COLO668 (cell line): Measurements from ENCODE around the gene NAALADL2.
"Not testable (repeated sequence)": the region's sequence is repeated elsewhere in the genome, so short reads cannot be mapped to it uniquely, and the experiment has no call there.

Experiments
- DNase-seq: peaks from one replicate; lab custom pipeline; 2025; ENCODE audit not compliant: unreplicated experiment; lab: John Stamatoyannopoulos, UW

Gene NAALADL2

GRCh38 chr3:175528693-175529092 lies 669.6 kb downstream of the NAALADL2 start:
- not testable (repeated sequence) for DNase-seq

GRCh38 chr3:175535351-175535750 lies 676.2 kb downstream of the NAALADL2 start:
- no peak for DNase-seq

DNA sequence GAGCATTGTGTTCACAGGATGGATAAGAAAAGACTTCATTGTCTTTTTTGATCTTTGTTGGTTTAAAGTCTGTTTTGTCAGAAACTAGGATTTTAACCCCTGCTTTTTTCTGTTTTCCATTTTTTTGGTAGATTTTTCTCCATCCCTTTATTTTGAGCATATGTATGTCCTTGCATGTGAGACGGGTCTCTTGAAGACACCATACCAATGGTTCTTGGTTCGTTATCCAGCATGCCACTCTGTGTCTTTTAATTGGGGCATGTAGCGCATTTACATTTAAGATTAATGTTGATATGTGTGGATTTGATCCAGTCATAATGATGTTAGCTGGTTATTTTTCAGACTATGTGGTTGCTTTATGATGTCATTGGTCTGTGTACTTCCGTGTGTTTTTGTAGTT lies 687.0 kb downstream of the NAALADL2 start:
- no peak for DNase-seq

DNA sequence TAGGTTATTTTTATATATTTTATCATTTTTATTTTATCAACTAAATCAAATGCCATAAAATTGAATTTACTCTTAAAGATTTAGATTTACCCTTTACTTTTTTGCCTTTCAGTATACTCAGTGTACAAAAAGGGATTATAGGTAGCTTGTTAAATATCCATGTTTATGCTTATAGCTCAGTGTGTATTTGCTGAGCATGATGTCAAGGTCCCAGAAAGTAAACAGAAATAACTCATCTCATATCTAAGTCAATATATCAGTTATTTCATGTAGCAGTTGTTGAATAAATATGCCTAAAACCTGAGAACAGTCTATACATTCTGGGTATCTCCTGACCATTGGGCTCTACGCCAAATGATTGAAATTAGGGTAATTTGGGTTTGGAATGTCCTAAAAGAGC lies 693.8 kb downstream of the NAALADL2 start:
- DNase-seq = no peak

GRCh38 chr3:175554801-175555200 lies 695.7 kb downstream of the NAALADL2 start:
- DNase-seq = no peak

DNA sequence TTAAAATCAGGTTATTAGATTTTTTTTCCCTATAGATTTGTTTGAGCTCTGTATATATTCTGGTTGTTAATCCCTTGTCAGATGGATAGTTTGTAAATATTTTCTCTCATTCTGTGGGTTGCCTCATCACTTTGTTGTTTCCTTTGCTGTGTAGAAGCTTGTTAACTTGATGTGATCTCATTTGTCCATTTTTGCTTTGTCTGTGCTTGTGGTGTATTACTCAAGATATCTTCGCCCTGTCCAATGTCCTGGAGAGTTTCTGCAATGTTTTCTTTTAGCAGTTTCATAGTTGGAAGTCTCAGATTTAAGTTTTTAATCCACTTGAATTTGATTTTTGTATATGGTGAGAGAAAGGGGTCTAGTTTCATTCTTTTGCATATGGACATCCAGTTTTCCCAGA lies 699.1 kb downstream of the NAALADL2 start:
- no peak for DNase-seq

- DNase-seq = no peak
Observed at GRCh38 chr3:175564363-175564762, 705.2 kb downstream of the NAALADL2 start.

DNA sequence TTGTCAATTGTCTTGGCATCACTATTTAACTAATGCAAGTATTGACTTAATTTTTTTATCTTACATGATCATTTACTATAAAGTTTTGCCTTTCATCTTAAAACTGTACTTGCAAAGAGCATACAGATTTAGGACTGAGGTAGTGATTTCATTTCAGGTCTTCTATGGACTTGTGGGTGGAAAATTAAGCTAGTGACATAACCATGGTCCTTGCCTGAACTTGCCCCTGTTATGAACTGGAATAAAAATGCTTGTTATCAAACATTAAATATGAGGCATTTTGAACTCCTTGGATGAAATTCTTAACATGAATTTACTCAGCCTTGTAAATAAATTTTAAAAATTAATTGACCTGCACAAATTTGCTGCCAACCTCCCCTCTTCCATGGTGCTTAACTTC lies 712.0 kb downstream of the NAALADL2 start:
- DNase-seq = no peak

DNA sequence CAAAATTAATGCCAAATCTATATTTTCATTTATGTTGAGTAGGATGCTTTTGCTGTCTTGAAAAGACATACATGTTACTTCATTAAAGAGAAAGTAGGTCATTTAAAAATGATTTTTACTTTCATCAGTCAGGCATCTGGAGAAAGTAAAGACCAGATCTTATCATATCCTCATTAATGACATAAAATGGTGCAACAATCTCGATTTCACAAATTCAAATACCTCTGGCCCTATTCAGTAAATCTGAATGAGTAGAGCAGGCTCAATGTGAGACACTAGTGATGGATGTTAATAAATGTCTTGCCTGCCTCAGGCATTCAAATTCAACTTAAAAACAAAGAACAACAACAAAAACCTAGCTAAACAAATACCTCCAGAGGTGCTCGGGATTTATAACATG lies 714.1 kb downstream of the NAALADL2 start:
- DNase-seq = no peak

- no peak for DNase-seq
Observed at GRCh38 chr3:175580318-175580717, 721.2 kb downstream of the NAALADL2 start.

- DNase-seq = no peak
Observed at GRCh38 chr3:175585898-175586297, 726.8 kb downstream of the NAALADL2 start.

DNA sequence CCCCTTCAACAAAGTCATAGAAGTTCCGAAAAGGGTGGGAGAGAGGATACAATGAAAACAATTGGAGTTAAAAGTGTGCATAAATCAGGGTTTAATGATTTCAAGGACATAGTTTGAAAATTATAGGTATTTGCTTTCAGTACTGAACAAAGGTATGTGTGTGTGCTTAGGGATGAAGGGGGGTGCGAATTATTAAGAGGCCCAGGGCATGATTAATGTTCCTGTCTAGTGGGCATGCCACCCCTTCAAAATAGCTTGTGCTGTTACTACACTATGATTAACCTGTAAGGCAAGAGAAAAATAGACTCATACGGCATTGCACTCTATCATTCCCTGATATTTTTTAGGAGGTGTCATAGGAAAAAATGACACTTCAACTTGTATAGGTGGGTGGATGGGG lies 731.6 kb downstream of the NAALADL2 start:
- no peak for DNase-seq

DNA sequence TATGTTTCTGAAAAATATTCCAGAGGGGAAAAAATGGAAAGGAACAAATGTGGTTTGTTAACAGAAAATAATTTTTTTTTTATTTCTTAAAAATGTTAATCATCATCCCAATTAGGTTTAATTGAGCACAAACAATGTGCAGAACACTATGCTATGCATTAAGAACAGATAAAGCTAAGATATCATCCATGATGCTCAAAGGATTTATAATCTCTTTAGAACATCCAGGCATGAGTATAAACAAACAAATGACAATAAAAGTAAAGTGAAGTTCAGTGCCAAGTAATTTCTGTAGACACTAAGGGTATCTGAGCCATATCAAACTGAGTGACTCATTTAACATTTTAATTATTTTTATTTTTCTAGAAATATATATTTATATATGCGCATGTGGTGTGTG lies 732.2 kb downstream of the NAALADL2 start:
- no peak for DNase-seq

DNA sequence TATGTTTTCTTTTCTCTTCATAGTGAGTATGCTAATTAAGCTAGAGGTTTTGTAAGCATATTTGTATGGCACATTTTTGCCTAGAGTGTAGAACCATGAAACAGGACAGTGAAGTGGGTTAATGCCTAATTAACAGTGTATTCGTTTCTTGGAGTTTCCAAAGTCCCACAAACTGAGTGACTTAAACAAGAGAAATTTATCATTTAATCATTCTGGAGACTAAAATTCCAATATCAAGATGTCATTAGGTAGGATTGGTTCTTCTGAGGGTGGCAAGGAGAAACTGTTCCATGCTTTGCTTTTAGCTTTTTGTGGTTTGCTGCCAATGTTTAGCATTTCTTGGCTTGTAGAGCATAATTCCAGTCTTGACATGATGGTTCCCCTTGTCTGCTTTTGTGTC lies 734.2 kb downstream of the NAALADL2 start:
- no peak for DNase-seq

- no peak for DNase-seq
Observed at GRCh38 chr3:175598740-175599139, 739.6 kb downstream of the NAALADL2 start.

GRCh38 chr3:175601521-175601920 lies 742.4 kb downstream of the NAALADL2 start:
- no peak for DNase-seq

DNA sequence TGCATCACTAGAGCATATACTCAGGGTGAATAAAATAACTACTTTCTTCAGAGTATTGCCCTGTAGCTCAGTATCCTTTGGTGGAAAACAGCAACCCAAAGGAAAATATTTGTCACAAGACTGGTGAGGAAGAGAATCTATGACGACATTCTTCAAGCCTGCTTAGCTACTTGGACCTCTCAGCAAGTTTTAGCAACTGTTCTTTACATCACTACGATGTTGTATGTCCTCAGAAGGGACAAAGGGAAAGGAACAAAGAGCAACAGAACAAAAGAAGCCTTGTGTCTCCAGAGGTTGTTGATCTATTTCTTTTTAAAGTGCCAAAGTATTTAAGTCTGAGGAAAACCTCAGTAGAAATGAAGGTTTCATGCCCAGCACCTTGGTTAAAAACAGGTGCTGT lies 746.7 kb downstream of the NAALADL2 start:
- no peak for DNase-seq

DNA sequence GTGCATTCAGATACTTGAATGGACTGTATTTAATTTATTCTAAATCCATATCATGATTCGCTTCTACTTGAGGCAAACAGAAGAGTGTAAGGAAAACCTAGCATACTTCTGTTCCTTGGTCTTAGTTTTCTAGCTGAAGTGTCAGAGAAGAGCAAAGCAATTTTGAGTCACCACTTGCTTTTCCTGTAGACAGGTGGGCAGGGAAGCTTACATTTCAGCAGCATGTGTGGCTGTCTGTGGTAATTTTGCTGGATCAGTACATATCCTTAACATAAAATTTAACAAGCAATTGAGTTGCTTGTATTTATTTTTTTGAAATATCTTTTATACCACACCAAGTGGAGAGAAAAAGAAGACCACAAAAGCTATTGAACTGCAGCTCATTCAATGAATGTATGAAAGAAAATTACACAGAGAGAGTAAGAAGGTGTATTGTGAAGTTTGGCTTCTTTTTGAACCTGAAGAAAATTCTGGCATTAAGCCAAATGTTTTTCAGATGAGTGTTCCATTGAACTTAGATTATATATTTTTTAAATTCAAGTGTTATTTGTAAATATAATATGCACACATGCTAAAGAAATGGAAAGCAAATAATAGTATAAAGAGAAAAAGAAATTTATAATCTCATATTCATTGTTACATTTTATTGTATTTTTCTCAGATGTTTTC lies 747.6 kb downstream of the NAALADL2 start:
- no peak for DNase-seq

DNA sequence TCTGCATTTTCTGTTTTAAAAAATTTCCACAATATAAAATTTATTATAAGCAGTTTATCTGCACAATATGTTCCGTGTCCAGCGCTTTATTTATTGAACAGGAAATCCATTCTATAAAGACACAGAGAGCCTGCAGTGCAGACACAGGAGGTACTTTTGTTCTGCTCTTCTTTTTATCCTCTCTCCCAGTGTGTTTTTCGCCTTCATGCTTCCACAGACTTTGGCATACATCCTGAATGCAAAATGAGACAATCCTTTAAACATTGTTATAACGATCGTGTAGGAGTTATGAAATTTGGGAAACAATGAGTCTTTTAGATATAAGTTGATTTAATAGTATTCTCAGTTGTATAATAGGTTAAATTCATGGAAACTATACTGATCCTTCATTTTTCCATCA lies 749.2 kb downstream of the NAALADL2 start:
- no peak for DNase-seq

- DNase-seq = no peak
Observed at GRCh38 chr3:175608911-175609310, 749.8 kb downstream of the NAALADL2 start.

DNA sequence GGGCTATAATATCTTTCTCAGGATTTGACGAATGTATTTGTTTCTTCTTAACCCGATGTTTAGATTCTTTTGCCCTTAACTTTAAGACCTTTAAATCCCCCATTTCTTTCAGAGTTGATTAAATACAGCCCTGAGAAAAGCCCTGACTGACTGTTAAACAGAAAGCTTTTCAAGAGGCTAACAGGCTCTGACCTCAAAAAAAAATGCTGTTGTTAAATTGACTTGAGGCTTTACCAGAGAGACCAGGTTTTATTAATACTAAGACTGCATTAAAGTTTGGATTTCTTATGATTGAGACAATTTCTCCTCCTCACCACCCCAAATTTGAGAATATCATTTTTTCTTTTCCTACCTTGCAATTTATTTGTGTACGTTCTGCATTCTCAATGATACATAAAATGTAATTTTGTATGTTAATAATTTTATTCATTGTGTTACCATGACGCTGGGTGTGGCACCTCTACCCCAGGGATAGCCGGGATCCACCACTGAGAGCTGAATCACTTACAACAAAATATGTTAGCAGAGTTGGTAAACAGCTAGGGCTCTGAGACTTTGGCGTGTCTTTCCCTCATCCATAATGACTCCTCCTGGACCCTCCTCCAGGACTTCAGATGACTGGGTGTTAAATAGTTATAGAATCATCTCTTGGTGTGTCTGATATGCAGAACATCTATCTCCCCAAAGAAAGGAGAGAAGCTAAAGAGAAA lies 753.5 kb downstream of the NAALADL2 start:
- no peak for DNase-seq

DNA sequence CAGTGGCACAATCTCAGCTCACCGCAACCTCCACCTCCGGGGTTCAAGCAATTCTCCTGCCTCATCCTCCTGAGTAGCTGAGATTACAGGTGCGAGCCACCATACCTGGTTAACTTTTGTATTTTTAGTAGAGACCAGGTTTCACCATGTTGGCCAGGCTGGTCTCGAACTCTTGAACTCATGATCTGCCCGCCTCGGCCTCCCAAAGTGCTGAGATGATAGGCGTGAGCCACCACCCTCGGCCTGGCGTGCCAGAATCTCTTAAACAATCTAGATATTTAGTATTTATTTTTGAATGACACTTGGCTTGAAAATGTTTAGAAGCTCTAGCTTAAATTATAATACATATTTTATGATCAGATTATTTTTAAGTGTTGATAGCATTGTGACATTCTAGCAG lies 755.0 kb downstream of the NAALADL2 start:
- DNase-seq = not testable (repeated sequence)

DNA sequence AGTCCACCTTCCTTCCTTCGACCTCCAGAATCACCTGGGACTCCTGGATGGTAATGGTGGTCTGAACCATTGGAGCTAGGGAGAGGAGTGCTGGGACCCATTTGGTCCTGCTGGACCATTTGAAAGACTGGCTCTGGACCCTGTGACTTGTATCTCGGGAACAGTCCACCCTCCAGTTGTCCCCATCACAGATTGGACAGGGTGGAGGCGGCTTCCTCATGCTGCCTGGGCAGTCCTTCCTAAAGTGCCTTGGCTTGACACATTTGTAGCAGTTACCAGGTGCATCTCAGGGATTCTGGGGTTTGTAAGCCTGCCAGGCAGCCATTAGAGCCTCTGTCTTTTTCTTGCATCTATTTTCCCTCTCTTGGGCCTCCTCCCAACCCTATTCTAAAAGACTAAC lies 758.1 kb downstream of the NAALADL2 start:
- DNase-seq = no peak
